Lung (tissue), 12 donors: ENCODE measurements around the gene ODAD2. TPM values are rescaled to one million over a fixed set of nuclear protein-coding genes. Genes with fewer than 3 reads are reported as not detected.

Experiments used
- ATAC-seq: fragments of 200-7000 bp; cut with Tn5 transposase; one replicate; pipeline ENCODE4 v1.9.1; 2020; ENCODE audit warnings: moderate number of reproducible peaks; ENCODE audit not compliant: insufficient read depth, low FRiP score
- DNase-seq, 3 donors: peaks; one replicate each; pipeline ENCODE4 v3.0.0-alpha.2; 2013 to 2017
- H3K27ac ChIP-seq, 2 donors: one replicate each; pipeline ENCODE4 v1.5.1; 2013; ENCODE audit warnings: mild to moderate bottlenecking in 2 of 2, moderate library complexity in 2 of 2, control low read depth in 1 of 2, inconsistent platforms in 1 of 2, low read depth in 1 of 2, low read length in 1 of 2
- H3K27me3 ChIP-seq, 3 donors: one replicate each; pipeline ENCODE4 v1.5.1; 2013; ENCODE audit warnings: low read length in 2 of 3; ENCODE audit not compliant: control insufficient read depth in 3 of 3, insufficient read depth in 3 of 3
- H3K36me3 ChIP-seq, 4 donors: one replicate each; pipeline ENCODE4 v1.5.1; 2013; ENCODE audit warnings: low read length in 4 of 4, mild to moderate bottlenecking in 1 of 4, moderate library complexity in 1 of 4; ENCODE audit not compliant: control insufficient read depth in 4 of 4, insufficient read depth in 4 of 4
- H3K4me1 ChIP-seq, 5 donors: one replicate each; pipeline ENCODE4 v1.5.1; 2013; ENCODE audit warnings: low read length in 5 of 5, mild to moderate bottlenecking in 2 of 5, moderate library complexity in 1 of 5; ENCODE audit not compliant: control insufficient read depth in 5 of 5, insufficient read depth in 5 of 5
- H3K4me3 ChIP-seq: one replicate; pipeline ENCODE4 v1.5.1; 2013; ENCODE audit warnings: mild to moderate bottlenecking, control low read depth, moderate library complexity
- H3K9ac ChIP-seq, 2 donors: one replicate each; pipeline ENCODE4 v1.5.1; 2013; ENCODE audit warnings: low read length in 2 of 2, control low read depth in 1 of 2; ENCODE audit not compliant: insufficient read depth in 1 of 2
- H3K9me3 ChIP-seq, 4 donors: one replicate each; pipeline ENCODE4 v1.5.1; 2013; ENCODE audit warnings: low read length in 3 of 4, mild to moderate bottlenecking in 1 of 4, moderate library complexity in 1 of 4; ENCODE audit not compliant: control insufficient read depth in 4 of 4, insufficient read depth in 3 of 4
- CTCF ChIP-seq: IDR thresholded peaks from 2 replicates; pipeline ENCODE4 v1.5.1; 2012; ENCODE audit warnings: mild to moderate bottlenecking; ENCODE audit errors: control extremely low read depth, extremely low read depth
- whole genome bisulfite sequencing, 2 donors: extraction: QIAGEN DNeasy Blood & Tissue Kit; methylation state at CpG; one replicate each; pipeline ENCODE4 v1.1.7; 2013; 5-methylcytosine and 5-hydroxymethylcytosine counted together
- polyA plus RNA-seq, 2 donors: library from polyadenylated mRNA; stranded (reverse); fragments of 200-250 nt; gene quantifications; one replicate each; pipeline ENCODE4 v1.2.1, GENCODE V29; 2013
- total RNA-seq, 2 donors: library from RNA; depleted of rRNA in 1 of 2; stranded (reverse); fragments of >200 nt in 1 of 2; gene quantifications; one replicate each; pipeline ENCODE4 v1.2.1, GENCODE V29; 2014 to 2021
- donor health status: control.
- donor health status: control.
- donor health status: Bipolar disorder and iron deficiency.
- donor health status: healthy.
- donor health status: DM: yes; HTN: yes; CAD: no.

The ODAD2 gene
- total and polyA plus RNA-seq, 4 donors: 1.8 to 16.6 (median 7.6) TPM

- no peak for TF ChIP-seq CTCF
- Histone ChIP-seq H3K9ac (no peak overlapping the region), H3K4me3 (no peak overlapping the region), H3K27ac (no peak overlapping the region), H3K4me1 (peaks cover 0 to 5% (median 0%) of the 10 kb centered on the region in 5 donors), H3K36me3 (no peaks in the 10 kb centered on the region), H3K9me3 (peaks cover 0 to 5% (median 0%) of the 10 kb centered on the region in 4 donors), H3K27me3 (peaks cover 0 to 3% (median 0%) of the 10 kb centered on the region in 3 donors)
- no peak for DNase-seq
- 89 to 95% methylated on average over 7 of the region's 7 CpGs for WGBS, 2 donors
- ATAC-seq: no peak
Measured at GRCh38 chr10:28001353-28001752, 2.5 kb upstream of the ODAD2 start.

GRCh38 chr10:27998178-27998953 is 513 bp downstream of the ODAD2 start:
- Histone ChIP-seq H3K9ac (peak overlapping the region; percentile 70 to 85), H3K4me3 (peak overlapping the region; percentile 67), H3K9me3 (no peaks in the 10 kb centered on the region), H3K36me3 (no peaks in the 10 kb centered on the region), H3K27ac (no peak overlapping the region), H3K27me3 (no peaks in the 10 kb centered on the region), H3K4me1 (peaks cover 0 to 5% (median 0%) of the 10 kb centered on the region in 5 donors)
- DNase-seq (peak; percentile 74 to 83 (median 77)), ATAC-seq (peak; percentile 59)
- WGBS, 2 donors: 1 to 2% methylated on average over 54 to 62 of the region's 62 CpGs
- TF ChIP-seq CTCF: no peak

GRCh38 chr10:27997865-27998177 is 1.1 kb downstream of the ODAD2 start:
- no peaks in the 10 kb centered on the region for H3K27me3 ChIP-seq
- DNase-seq (peak in 1 of 3 donors; percentile 60), ATAC-seq (no peak)
- H3K9ac ChIP-seq: peak overlapping the region; percentile 70 to 85
- TF ChIP-seq CTCF: no peak
- H3K36me3 ChIP-seq: no peaks in the 10 kb centered on the region
- no peak overlapping the region for H3K27ac ChIP-seq
- H3K4me1 ChIP-seq: peaks cover 0 to 5% (median 0%) of the 10 kb centered on the region in 5 donors
- 10 to 19% methylated on average over 5 of the region's 5 CpGs for WGBS, 2 donors
- no peaks in the 10 kb centered on the region for H3K9me3 ChIP-seq
- H3K4me3 ChIP-seq: no peak overlapping the region
